ENCODE data around the gene TOMT. TPM values are rescaled to one million over a fixed set of nuclear protein-coding genes. Genes with fewer than 3 reads are reported as not detected.

The TOMT gene
- total RNA-seq, 2 donors from 2014 or later = not detected

DNA sequence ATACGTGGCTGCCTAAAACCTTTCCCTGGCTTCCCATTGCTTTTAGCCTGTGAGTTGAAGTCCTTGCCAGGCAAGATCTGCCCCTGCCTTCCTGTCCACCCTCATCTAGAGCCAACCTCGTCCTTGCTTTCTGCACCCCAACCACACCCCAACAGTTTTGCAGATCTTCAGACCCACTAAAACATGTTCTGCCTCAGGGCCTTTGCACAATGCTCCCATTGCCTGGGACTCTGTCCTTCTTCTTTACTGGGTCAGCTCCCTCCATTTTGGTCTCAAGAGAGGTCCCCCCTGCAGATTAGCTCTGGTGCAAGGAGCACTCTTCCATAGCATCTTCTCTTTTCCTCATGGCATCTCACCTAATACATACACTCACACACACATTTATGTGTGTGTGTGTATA lies 15.2 kb downstream of the TOMT start:
- peaks cover 18% of the 10 kb centered on the region for H3K27me3 ChIP-seq (ENCODE audit: control insufficient read depth, insufficient read depth, low read length, poor library complexity, severe bottlenecking)
- no peak overlapping the region for H3K27ac ChIP-seq (ENCODE audit: low read depth, low read length)
- no peaks in the 10 kb centered on the region for H3K36me3 ChIP-seq (ENCODE audit: control insufficient read depth, insufficient read depth, low read length)
- peaks cover 14% of the 10 kb centered on the region for H3K9me3 ChIP-seq (ENCODE audit: control insufficient read depth, low read length)
- H3K9ac ChIP-seq (ENCODE audit: extremely low read depth, low read length, poor library complexity, severe bottlenecking) = no peak overlapping the region
- Mint-ChIP-seq H3K4me1 (peaks cover 21% of the 10 kb centered on the region), H3K27ac (no peak overlapping the region), H3K4me3 (no peak overlapping the region), H3K27me3 (ENCODE audit: insufficient read depth) (peaks cover 31% of the 10 kb centered on the region), H3K9me3 (peaks cover 5% of the 10 kb centered on the region), H3K36me3 (ENCODE audit: low read depth) (no peaks in the 10 kb centered on the region)
- H3K4me3 ChIP-seq (ENCODE audit: low read length) = no peak overlapping the region
- 94 to 100% methylated on average over 2 of the region's 2 CpGs for WGBS, 2 experiments (ENCODE audit: insufficient coverage in 1 of 2, insufficient read length in 1 of 2)
- no peak for DNase-seq
- H3K4me1 ChIP-seq (ENCODE audit: control insufficient read depth, insufficient read depth, low read length) = no peaks in the 10 kb centered on the region
- TF ChIP-seq CTCF (conservative IDR thresholded peaks at IDR 0.05) = no peak

DNA sequence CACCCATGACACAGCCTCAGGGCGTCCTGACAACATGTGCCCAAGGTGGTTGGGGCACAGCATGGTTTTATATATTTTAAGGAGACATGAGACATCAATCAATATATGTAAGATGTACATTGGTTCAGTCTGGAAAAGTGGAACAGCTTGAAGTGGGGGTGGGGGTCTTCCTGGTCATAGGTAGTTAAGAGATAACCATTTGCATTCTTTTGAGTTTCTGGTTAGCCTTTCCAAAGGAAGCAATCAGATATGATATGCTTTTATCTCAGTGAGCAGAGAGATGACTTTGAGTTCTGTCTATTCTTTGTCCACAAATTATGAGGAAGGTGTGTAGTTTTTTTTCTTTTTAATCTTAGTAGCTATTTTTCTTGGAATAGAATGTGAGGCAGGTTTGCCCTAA lies 16.9 kb downstream of the TOMT start:
- H3K27ac Mint-ChIP-seq = no peak overlapping the region
- H3K27me3 Mint-ChIP-seq (ENCODE audit: insufficient read depth) = peaks cover 33% of the 10 kb centered on the region
- Histone ChIP-seq H3K9ac (ENCODE audit: extremely low read depth, low read length, poor library complexity, severe bottlenecking) (no peak overlapping the region), H3K27ac (ENCODE audit: low read depth, low read length) (no peak overlapping the region), H3K36me3 (ENCODE audit: control insufficient read depth, insufficient read depth, low read length) (no peaks in the 10 kb centered on the region), H3K4me3 (ENCODE audit: low read length) (no peak overlapping the region), H3K4me1 (ENCODE audit: control insufficient read depth, insufficient read depth, low read length) (no peaks in the 10 kb centered on the region), H3K27me3 (ENCODE audit: control insufficient read depth, insufficient read depth, low read length, poor library complexity, severe bottlenecking) (peaks cover 18% of the 10 kb centered on the region), H3K9me3 (ENCODE audit: control insufficient read depth, low read length) (peaks cover 31% of the 10 kb centered on the region)
- peaks cover 18% of the 10 kb centered on the region for H3K9me3 Mint-ChIP-seq
- 100% methylated on average over 1 of the region's 1 CpG; no CpG with 5 or more reads in 1 of the 2 experiments for WGBS, 2 experiments (ENCODE audit: insufficient coverage in 1 of 2, insufficient read length in 1 of 2)
- H3K4me1 Mint-ChIP-seq = peaks cover 8% of the 10 kb centered on the region
- H3K36me3 Mint-ChIP-seq (ENCODE audit: low read depth) = no peaks in the 10 kb centered on the region
- no peak for TF ChIP-seq CTCF (conservative IDR thresholded peaks at IDR 0.05)
- no peak for DNase-seq
- no peak overlapping the region for H3K4me3 Mint-ChIP-seq

DNA sequence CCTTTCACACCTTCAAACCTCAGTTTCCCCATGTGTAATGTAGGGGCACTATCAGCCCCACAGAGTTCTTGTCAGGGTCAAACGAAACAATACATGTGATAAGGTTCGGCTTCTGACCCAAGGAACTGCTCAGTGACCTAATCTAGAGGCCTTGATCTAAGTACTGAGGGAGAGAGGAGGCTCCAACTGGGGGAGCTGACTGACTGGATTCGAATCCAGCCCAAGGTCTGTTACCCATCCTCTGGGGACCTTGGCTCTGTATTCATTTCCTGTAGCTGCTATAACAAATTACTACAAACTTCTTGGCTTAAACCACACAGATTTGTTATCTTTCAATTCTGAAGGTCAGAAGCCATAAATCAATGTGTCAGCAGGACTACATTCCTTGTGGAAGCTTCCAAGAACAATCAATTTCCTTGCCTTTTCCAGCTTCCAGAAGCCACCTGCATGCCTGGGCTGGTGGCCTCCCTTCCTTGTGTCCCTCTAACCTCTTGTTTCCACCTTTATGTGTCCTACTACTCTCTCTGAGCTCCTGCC lies 17.5 kb downstream of the TOMT start:
- DNase-seq = no peak
- Mint-ChIP-seq H3K9me3 (peaks cover 24% of the 10 kb centered on the region), H3K4me1 (peaks cover 6% of the 10 kb centered on the region), H3K27me3 (ENCODE audit: insufficient read depth) (peaks cover 36% of the 10 kb centered on the region), H3K27ac (no peak overlapping the region), H3K36me3 (ENCODE audit: low read depth) (no peaks in the 10 kb centered on the region), H3K4me3 (no peak overlapping the region)
- Histone ChIP-seq H3K36me3 (ENCODE audit: control insufficient read depth, insufficient read depth, low read length) (no peaks in the 10 kb centered on the region), H3K4me1 (ENCODE audit: control insufficient read depth, insufficient read depth, low read length) (no peaks in the 10 kb centered on the region), H3K4me3 (ENCODE audit: low read length) (no peak overlapping the region), H3K27me3 (ENCODE audit: control insufficient read depth, insufficient read depth, low read length, poor library complexity, severe bottlenecking) (peaks cover 18% of the 10 kb centered on the region), H3K27ac (ENCODE audit: low read depth, low read length) (no peak overlapping the region), H3K9ac (ENCODE audit: extremely low read depth, low read length, poor library complexity, severe bottlenecking) (no peak overlapping the region), H3K9me3 (ENCODE audit: control insufficient read depth, low read length) (peaks cover 37% of the 10 kb centered on the region)
- 90 to 95% methylated on average over 1 to 3 of the region's 3 CpGs for WGBS, 2 experiments (ENCODE audit: insufficient coverage in 1 of 2, insufficient read length in 1 of 2)
- no peak for TF ChIP-seq CTCF (conservative IDR thresholded peaks at IDR 0.05)

All from endodermal cell (in vitro differentiated cells).